H9 (cell line): ENCODE data around the gene DAZAP2. TPM values are rescaled to one million over a fixed set of nuclear protein-coding genes. Genes with fewer than 3 reads are reported as not detected.
A peak's percentile ranks its signal among the peaks of the same experiment; 100 is the strongest.

Source experiments
- DNase-seq: peaks from one replicate; pipeline ENCODE4 v3.0.0-alpha.2; 2017
- H2AFZ ChIP-seq: one replicate; pipeline ENCODE4 v1.6.1; 2013; ENCODE audit warnings: mild to moderate bottlenecking, low read length, control low read depth, moderate library complexity
- H2AK5ac ChIP-seq: 2 replicates; pipeline ENCODE4 v1.6.1; 2013; ENCODE audit warnings: low read length, control low read depth, mixed read lengths; ENCODE audit not compliant: insufficient read length
- H2BK120ac ChIP-seq: one replicate; pipeline ENCODE4 v1.6.1; 2013; ENCODE audit warnings: low read depth, mild to moderate bottlenecking, low read length, control low read depth, inconsistent platforms; ENCODE audit not compliant: poor library complexity, severe bottlenecking
- H2BK12ac ChIP-seq: 2 replicates; pipeline ENCODE4 v1.6.1; 2013; ENCODE audit warnings: low read length, control low read depth, mixed read lengths, low read depth; ENCODE audit not compliant: insufficient read length
- H2BK15ac ChIP-seq: 2 replicates; pipeline ENCODE4 v1.6.1; 2013; ENCODE audit warnings: low read depth, low read length, control low read depth
- H2BK20ac ChIP-seq: one replicate; pipeline ENCODE4 v1.6.1; 2013; ENCODE audit warnings: low read depth, mild to moderate bottlenecking, low read length, control low read depth, inconsistent platforms; ENCODE audit not compliant: poor library complexity, severe bottlenecking
- H2BK5ac ChIP-seq: 2 replicates; pipeline ENCODE4 v1.6.1; 2013; ENCODE audit warnings: low read length, control low read depth, mixed read lengths; ENCODE audit not compliant: insufficient read length
- H3K14ac ChIP-seq: 2 replicates; pipeline ENCODE4 v1.6.1; 2013; ENCODE audit warnings: low read length, control low read depth; ENCODE audit not compliant: insufficient read depth
- H3K18ac ChIP-seq: 2 replicates; pipeline ENCODE4 v1.6.1; 2013; ENCODE audit warnings: low read depth, mild to moderate bottlenecking, mixed read lengths, low read length, control low read depth; ENCODE audit not compliant: insufficient read length
- H3K23ac ChIP-seq: 2 replicates; pipeline ENCODE4 v1.6.1; 2013; ENCODE audit warnings: low read length, control low read depth, mixed read lengths, low read depth; ENCODE audit not compliant: insufficient read length
- H3K23me2 ChIP-seq: 2 replicates; pipeline ENCODE4 v1.6.1; 2013; ENCODE audit warnings: low read depth, mild to moderate bottlenecking, mixed read lengths, low read length, control low read depth; ENCODE audit not compliant: insufficient read length, poor library complexity, severe bottlenecking
- H3K27ac ChIP-seq: 2 replicates; pipeline ENCODE4 v1.5.1; 2013; ENCODE audit warnings: low read length, control low read depth, mixed read lengths, low read depth; ENCODE audit not compliant: insufficient read length
- H3K27me3 ChIP-seq: 2 replicates; pipeline ENCODE4 v1.6.1; 2013; ENCODE audit warnings: low read length, control low read depth, inconsistent platforms; ENCODE audit not compliant: insufficient read depth
- H3K4ac ChIP-seq: 2 replicates; pipeline ENCODE4 v1.6.1; 2013; ENCODE audit warnings: low read depth, mild to moderate bottlenecking, control low read depth, inconsistent platforms, low read length, moderate library complexity
- H3K4me1 ChIP-seq: 2 replicates; pipeline ENCODE4 v1.6.1; 2013; ENCODE audit warnings: low read length, control low read depth, inconsistent platforms; ENCODE audit not compliant: insufficient read depth
- H3K4me2 ChIP-seq: 2 replicates; pipeline ENCODE4 v1.6.1; 2013; ENCODE audit warnings: low read length, control low read depth, mixed read lengths; ENCODE audit not compliant: insufficient read length, insufficient read depth
- H3K56ac ChIP-seq: 2 replicates; pipeline ENCODE4 v1.6.1; 2013; ENCODE audit warnings: low read depth, mild to moderate bottlenecking, mixed read lengths, low read length, control low read depth; ENCODE audit not compliant: insufficient read length
- H3K79me1 ChIP-seq: 2 replicates; pipeline ENCODE4 v1.6.1; 2013; ENCODE audit warnings: low read depth, mild to moderate bottlenecking, moderate library complexity, low read length, control low read depth, inconsistent platforms; ENCODE audit not compliant: insufficient read depth, poor library complexity, severe bottlenecking
- H3K79me2 ChIP-seq: 2 replicates; pipeline ENCODE4 v1.6.1; 2013; ENCODE audit warnings: low read length, control low read depth, inconsistent platforms; ENCODE audit not compliant: insufficient read depth
- H3K9ac ChIP-seq: 2 replicates; pipeline ENCODE4 v1.6.1; 2013; ENCODE audit warnings: low read length, control low read depth, mixed read lengths; ENCODE audit not compliant: insufficient read length; ENCODE audit errors: extremely low read depth
- H3K9me3 ChIP-seq: one replicate; pipeline ENCODE4 v1.6.1; 2013; ENCODE audit warnings: low read depth, low read length, inconsistent platforms; ENCODE audit not compliant: control insufficient read depth
- H3T11ph ChIP-seq: one replicate; pipeline ENCODE4 v1.6.1; 2013; ENCODE audit warnings: mild to moderate bottlenecking, low read length, control low read depth, inconsistent platforms
- H4K20me1 ChIP-seq: one replicate; pipeline ENCODE4 v1.6.1; 2013; ENCODE audit not compliant: control insufficient read depth, insufficient read length, insufficient read depth
- H4K5ac ChIP-seq: 2 replicates; pipeline ENCODE4 v1.6.1; 2013; ENCODE audit warnings: low read depth, mild to moderate bottlenecking, mixed read lengths, low read length, control low read depth; ENCODE audit not compliant: insufficient read length
- H4K8ac ChIP-seq: replicated peaks from 2 replicates; pipeline ENCODE4 v1.6.1; 2013; ENCODE audit warnings: low read length, control low read depth, mixed read lengths, low read depth; ENCODE audit not compliant: insufficient read length
- H4K91ac ChIP-seq: 2 replicates; pipeline ENCODE4 v1.6.1; 2013; ENCODE audit warnings: low read depth, mild to moderate bottlenecking, moderate library complexity, mixed read lengths, low read length, control low read depth; ENCODE audit not compliant: insufficient read length
- H3K27ac Mint-ChIP-seq, 3 experiments: 2 replicates in 2 of 3; 3 replicates in 1 of 3; pipeline ENCODE4 v1.8.0; 2020 to 2021; ENCODE audit warnings: mixed read lengths in 3 of 3, mild to moderate bottlenecking in 1 of 3, moderate library complexity in 1 of 3
- H3K27me3 Mint-ChIP-seq: 2 replicates; pipeline ENCODE4 v1.8.0; 2021; ENCODE audit warnings: low read depth, mild to moderate bottlenecking, moderate library complexity, mixed read lengths
- H3K36me3 Mint-ChIP-seq, 3 experiments: 2 replicates in 2 of 3; 3 replicates in 1 of 3; pipeline ENCODE4 v1.8.0; 2020 to 2021; ENCODE audit warnings: low read depth in 3 of 3, mixed read lengths in 3 of 3; ENCODE audit not compliant: insufficient read depth in 1 of 3
- H3K4me1 Mint-ChIP-seq, 2 experiments: 2 replicates each; pipeline ENCODE4 v1.8.0; 2020; ENCODE audit warnings: mixed read lengths in 2 of 2
- H3K4me3 Mint-ChIP-seq, 2 experiments: 2 replicates in 1 of 2; 3 replicates in 1 of 2; pipeline ENCODE4 v1.8.0; 2020 to 2021; ENCODE audit warnings: mild to moderate bottlenecking in 2 of 2, mixed read lengths in 2 of 2, moderate library complexity in 1 of 2
- H3K9me3 Mint-ChIP-seq, 2 experiments: 2 replicates in 1 of 2; 3 replicates in 1 of 2; pipeline ENCODE4 v1.8.0; 2020; ENCODE audit warnings: mild to moderate bottlenecking in 2 of 2, mixed read lengths in 2 of 2, moderate library complexity in 1 of 2
- WGBS: extraction: QIAGEN DNeasy Blood & Tissue Kit; methylation state at CpG from one replicate; pipeline ENCODE4 v1.1.7; 2013; ENCODE audit warnings: missing lambda C conversion rate, low lambda C conversion rate, mixed read lengths; ENCODE audit not compliant: insufficient read length; ENCODE audit errors: extremely low coverage; 5-methylcytosine and 5-hydroxymethylcytosine counted together
- total RNA-seq: library from RNA; stranded (reverse); gene quantifications from 2 replicates; pipeline ENCODE4 v1.2.1, GENCODE V29; 2021
- TF ChIP-seq, protein P1 (sequence below): fragments of 200-600 bp; sonication (generic); conservative IDR thresholded peaks from 3 replicates; pipeline ENCODE4 v1.8.0; 2021; ENCODE audit warnings: antibody characterized with exemption, mild to moderate bottlenecking

Gene DAZAP2
- total RNA-seq, 1 experiment from 2014 or later = 23.6 TPM

- peaks cover 10% of the 10 kb centered on the region; the same call in 1 of the 2 replicates for H3K4me1 ChIP-seq
- H3K79me2 ChIP-seq = peaks cover 2% of the 10 kb centered on the region; the same call in 1 of the 2 replicates
- peaks cover 4% of the 10 kb centered on the region for H3K23me2 ChIP-seq
- H3K4me2 ChIP-seq = no peak overlapping the region
- H2BK15ac ChIP-seq = no peak overlapping the region
- no peak overlapping the region for H3K18ac ChIP-seq
- H4K91ac ChIP-seq = no peak overlapping the region
- no peak overlapping the region for H4K5ac ChIP-seq
- H3K9ac ChIP-seq = no peak overlapping the region
- H2BK5ac ChIP-seq = no peak overlapping the region
- no peak overlapping the region for H2BK12ac ChIP-seq
- peaks cover 31 to 54% (median 37%) of the 10 kb centered on the region in 3 experiments for H3K36me3 Mint-ChIP-seq
- H3K9me3 Mint-ChIP-seq = no peaks in the 10 kb centered on the region
- H3T11ph ChIP-seq = no peak overlapping the region
- no peak overlapping the region for H2BK120ac ChIP-seq
- H3K4me1 Mint-ChIP-seq = peaks cover 31 to 32% of the 10 kb centered on the region in 2 experiments
- H3K4me3 Mint-ChIP-seq = no peak overlapping the region
- TF ChIP-seq, protein P1, sequence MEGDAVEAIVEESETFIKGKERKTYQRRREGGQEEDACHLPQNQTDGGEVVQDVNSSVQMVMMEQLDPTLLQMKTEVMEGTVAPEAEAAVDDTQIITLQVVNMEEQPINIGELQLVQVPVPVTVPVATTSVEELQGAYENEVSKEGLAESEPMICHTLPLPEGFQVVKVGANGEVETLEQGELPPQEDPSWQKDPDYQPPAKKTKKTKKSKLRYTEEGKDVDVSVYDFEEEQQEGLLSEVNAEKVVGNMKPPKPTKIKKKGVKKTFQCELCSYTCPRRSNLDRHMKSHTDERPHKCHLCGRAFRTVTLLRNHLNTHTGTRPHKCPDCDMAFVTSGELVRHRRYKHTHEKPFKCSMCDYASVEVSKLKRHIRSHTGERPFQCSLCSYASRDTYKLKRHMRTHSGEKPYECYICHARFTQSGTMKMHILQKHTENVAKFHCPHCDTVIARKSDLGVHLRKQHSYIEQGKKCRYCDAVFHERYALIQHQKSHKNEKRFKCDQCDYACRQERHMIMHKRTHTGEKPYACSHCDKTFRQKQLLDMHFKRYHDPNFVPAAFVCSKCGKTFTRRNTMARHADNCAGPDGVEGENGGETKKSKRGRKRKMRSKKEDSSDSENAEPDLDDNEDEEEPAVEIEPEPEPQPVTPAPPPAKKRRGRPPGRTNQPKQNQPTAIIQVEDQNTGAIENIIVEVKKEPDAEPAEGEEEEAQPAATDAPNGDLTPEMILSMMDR = no peak
- H2AFZ ChIP-seq = no peak overlapping the region
- no peaks in the 10 kb centered on the region for H3K79me1 ChIP-seq
- H2BK20ac ChIP-seq = no peak overlapping the region
- H3K27ac Mint-ChIP-seq = 0 out of 7 replicates have a peak overlapping the region, but pooled peaks of 1 of the 3 experiments have one; percentile 37
- WGBS = no CpG with 5 or more reads among the region's 7 CpGs
- no peak overlapping the region for H4K8ac ChIP-seq
- no peak overlapping the region for H3K56ac ChIP-seq
- H3K27me3 ChIP-seq = no peaks in the 10 kb centered on the region
- no peak overlapping the region for H2AK5ac ChIP-seq
- no peak overlapping the region for H3K14ac ChIP-seq
- H3K4ac ChIP-seq = no peak overlapping the region
- H3K23ac ChIP-seq = no peak overlapping the region
- no peak for DNase-seq
- no peak overlapping the region for H3K27ac ChIP-seq
- no peaks in the 10 kb centered on the region for H4K20me1 ChIP-seq
- H3K27me3 Mint-ChIP-seq = no peaks in the 10 kb centered on the region
- no peaks in the 10 kb centered on the region for H3K9me3 ChIP-seq
Measured at GRCh38 chr12:51242876-51243275, 4.2 kb downstream of the DAZAP2 start.
